Neural cell (in vitro differentiated cells): ENCODE results near the gene STPG2. TPM values are rescaled to one million over a fixed set of nuclear protein-coding genes. Genes with fewer than 3 reads are reported as not detected.

ENCODE experiments used
- H2AFZ ChIP-seq: fragments of 200-600, 300-800 bp; sonication (generic), shearing (Covaris generic); 2 replicates; pipeline ENCODE4 v1.6.0; 2014; ENCODE audit warnings: low read depth, mild to moderate bottlenecking, antibody characterized with exemption, low read length, moderate library complexity
- H3F3A ChIP-seq: fragments of 200-600 bp; shearing (Covaris generic); 2 replicates; pipeline ENCODE4 v1.6.1; 2016; ENCODE audit warnings: mild to moderate bottlenecking, moderate library complexity, mixed read lengths, antibody characterized with exemption, low read length; ENCODE audit not compliant: insufficient read depth, poor library complexity, severe bottlenecking
- H3K27ac ChIP-seq: fragments of 200-600, 300-800 bp; sonication (generic), shearing (Covaris generic); 2 replicates; pipeline ENCODE4 v1.5.1; 2014; ENCODE audit warnings: mild to moderate bottlenecking, low read length, moderate library complexity
- H3K27me3 ChIP-seq: fragments of 300-800, 200-600 bp; sonication (generic), shearing (Covaris generic); 2 replicates; pipeline ENCODE4 v1.6.0; 2014; ENCODE audit warnings: mild to moderate bottlenecking, low read depth, low read length, moderate library complexity; ENCODE audit not compliant: insufficient read depth
- H3K36me3 ChIP-seq: fragments of 300-800, 200-600 bp; sonication (generic), shearing (Covaris generic); 2 replicates; pipeline ENCODE4 v1.5.1; 2014; ENCODE audit warnings: mild to moderate bottlenecking, antibody characterized with exemption, low read length, moderate library complexity; ENCODE audit not compliant: insufficient read depth
- H3K4me2 ChIP-seq: fragments of 300-800, 200-600 bp; sonication (generic), shearing (Covaris generic); 2 replicates; pipeline ENCODE4 v1.6.0; 2014; ENCODE audit warnings: mild to moderate bottlenecking, low read length
- H3K4me3 ChIP-seq: fragments of 300-800, 200-600 bp; sonication (generic), shearing (Covaris generic); 2 replicates; pipeline ENCODE4 v1.5.1; 2014; ENCODE audit warnings: mild to moderate bottlenecking, low read length, moderate library complexity
- H3K79me2 ChIP-seq: fragments of 200-600 bp; shearing (Covaris generic); replicated peaks from 2 replicates; pipeline ENCODE4 v1.6.0; 2014; ENCODE audit warnings: mild to moderate bottlenecking, low read length, moderate library complexity; ENCODE audit not compliant: insufficient read depth
- H3K9ac ChIP-seq: fragments of 300-800, 200-600 bp; sonication (generic), shearing (Covaris generic); 2 replicates; pipeline ENCODE4 v1.6.1; 2016; ENCODE audit warnings: mild to moderate bottlenecking, low read length, mixed read lengths
- H3K9me2 ChIP-seq: fragments of 200-600 bp; shearing (Covaris generic); 2 replicates; pipeline ENCODE4 v1.6.1; 2016; ENCODE audit warnings: mild to moderate bottlenecking, low read length, mixed read lengths; ENCODE audit not compliant: insufficient read depth
- H3K9me3 ChIP-seq: fragments of 200-600, 300-800 bp; sonication (generic), shearing (Covaris generic); 2 replicates; pipeline ENCODE4 v1.6.1; 2016; ENCODE audit warnings: mild to moderate bottlenecking, mixed run types, low read length, moderate library complexity, mixed read lengths
- H4K20me1 ChIP-seq: fragments of 200-600 bp; shearing (Covaris generic); 2 replicates; pipeline ENCODE4 v1.6.1; 2016; ENCODE audit warnings: mild to moderate bottlenecking, mixed run types; ENCODE audit not compliant: insufficient read depth
- EP300 ChIP-seq: fragments of 450-650 bp; conservative IDR thresholded peaks from 2 replicates; pipeline ENCODE4 v1.6.1; 2014; ENCODE audit warnings: antibody characterized with exemption, mild to moderate bottlenecking, moderate library complexity; ENCODE audit not compliant: poor library complexity, severe bottlenecking
- EZH2 ChIP-seq: fragments of 200-600, 300-800 bp; shearing (Covaris generic), sonication (generic); IDR thresholded peaks from 2 replicates; pipeline ENCODE4 v1.6.1; 2014; ENCODE audit warnings: antibody characterized with exemption, low read length, borderline replicate concordance, mild to moderate bottlenecking; ENCODE audit not compliant: insufficient read depth, poor library complexity, severe bottlenecking
- MXI1 ChIP-seq: fragments of 450-650 bp; conservative IDR thresholded peaks from 2 replicates; pipeline ENCODE4 v1.6.1; 2014; ENCODE audit warnings: antibody characterized with exemption, mild to moderate bottlenecking; ENCODE audit not compliant: poor library complexity, severe bottlenecking
- POLR2AphosphoS5 ChIP-seq: IDR thresholded peaks from 2 replicates; pipeline ENCODE4 v1.6.1; 2012
- RAD21 ChIP-seq: fragments of 450-650 bp; conservative IDR thresholded peaks from 2 replicates; pipeline ENCODE4 v1.6.1; 2014; ENCODE audit warnings: antibody characterized with exemption, mild to moderate bottlenecking, moderate library complexity
- SMC3 ChIP-seq: fragments of 450-650 bp; conservative IDR thresholded peaks from 2 replicates; pipeline ENCODE4 v1.6.1; 2014; ENCODE audit warnings: antibody characterized with exemption, mild to moderate bottlenecking, moderate library complexity; ENCODE audit not compliant: poor library complexity
- TAF1 ChIP-seq: IDR thresholded peaks from 2 replicates; pipeline ENCODE4 v1.6.1; 2012; ENCODE audit warnings: low read depth
- polyA plus RNA-seq: library from polyadenylated mRNA; depleted of rRNA; stranded (reverse); fragments of >200 nt; gene quantifications from 2 replicates; pipeline ENCODE4 v1.2.3, GENCODE V29; 2014
- TF ChIP-seq, protein P1 (sequence below): fragments of 450-650 bp; IDR thresholded peaks from 2 replicates; pipeline ENCODE4 v1.5.1; 2014; ENCODE audit warnings: antibody characterized with exemption, mild to moderate bottlenecking, moderate library complexity; ENCODE audit not compliant: poor library complexity, severe bottlenecking
- TF ChIP-seq, protein P2 (sequence below): IDR thresholded peaks from 2 replicates; pipeline ENCODE4 v1.6.1; 2012; ENCODE audit warnings: borderline replicate concordance

The STPG2 gene
- polyA plus RNA-seq, 1 donor from 2014 or later = not detected

DNA sequence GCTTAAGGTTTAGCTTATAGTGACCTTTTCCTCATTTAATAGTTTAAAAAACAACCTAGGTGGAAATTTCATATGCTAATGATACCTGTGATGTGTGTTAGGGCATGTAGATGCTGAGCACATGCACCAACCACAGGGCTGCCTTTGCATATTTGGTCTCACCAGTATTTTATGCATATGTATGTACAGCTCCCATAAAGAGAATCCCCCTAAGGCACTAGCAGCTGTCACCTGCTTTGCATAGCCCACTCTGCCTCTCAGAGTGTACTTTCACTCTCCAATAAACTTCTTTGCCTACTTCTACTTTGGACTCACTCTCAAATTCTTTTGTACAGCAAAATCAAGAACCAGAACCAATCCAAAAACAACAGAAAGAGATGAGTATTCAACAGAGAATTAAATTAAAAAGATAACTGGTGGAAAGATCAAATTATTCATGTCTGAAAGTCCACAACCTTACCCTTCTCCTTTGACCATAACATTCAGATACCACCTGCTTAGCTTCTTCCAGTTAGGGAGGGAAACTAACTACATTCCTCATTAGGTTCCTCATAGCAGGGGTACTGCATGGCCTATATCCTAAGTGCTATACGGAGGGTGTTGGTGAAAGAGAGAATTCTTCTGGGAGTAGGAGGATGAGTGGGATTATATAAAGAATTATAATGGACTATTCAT is 250.5 kb downstream of the STPG2 start:
- no peaks in the 10 kb centered on the region for H3K27me3 ChIP-seq
- H3K36me3 ChIP-seq = no peaks in the 10 kb centered on the region
- H3K27ac ChIP-seq = no peak overlapping the region
- H3K4me3 ChIP-seq = no peak overlapping the region
- no peaks in the 10 kb centered on the region for H3K79me2 ChIP-seq
- H3K9ac ChIP-seq = no peak overlapping the region
- no peaks in the 10 kb centered on the region for H4K20me1 ChIP-seq
- H2AFZ ChIP-seq = no peak overlapping the region
- TF ChIP-seq EP300 = no peak
- TF ChIP-seq TAF1 = no peak
- TF ChIP-seq, protein P1, sequence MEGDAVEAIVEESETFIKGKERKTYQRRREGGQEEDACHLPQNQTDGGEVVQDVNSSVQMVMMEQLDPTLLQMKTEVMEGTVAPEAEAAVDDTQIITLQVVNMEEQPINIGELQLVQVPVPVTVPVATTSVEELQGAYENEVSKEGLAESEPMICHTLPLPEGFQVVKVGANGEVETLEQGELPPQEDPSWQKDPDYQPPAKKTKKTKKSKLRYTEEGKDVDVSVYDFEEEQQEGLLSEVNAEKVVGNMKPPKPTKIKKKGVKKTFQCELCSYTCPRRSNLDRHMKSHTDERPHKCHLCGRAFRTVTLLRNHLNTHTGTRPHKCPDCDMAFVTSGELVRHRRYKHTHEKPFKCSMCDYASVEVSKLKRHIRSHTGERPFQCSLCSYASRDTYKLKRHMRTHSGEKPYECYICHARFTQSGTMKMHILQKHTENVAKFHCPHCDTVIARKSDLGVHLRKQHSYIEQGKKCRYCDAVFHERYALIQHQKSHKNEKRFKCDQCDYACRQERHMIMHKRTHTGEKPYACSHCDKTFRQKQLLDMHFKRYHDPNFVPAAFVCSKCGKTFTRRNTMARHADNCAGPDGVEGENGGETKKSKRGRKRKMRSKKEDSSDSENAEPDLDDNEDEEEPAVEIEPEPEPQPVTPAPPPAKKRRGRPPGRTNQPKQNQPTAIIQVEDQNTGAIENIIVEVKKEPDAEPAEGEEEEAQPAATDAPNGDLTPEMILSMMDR = no peak
- TF ChIP-seq SMC3 = no peak
- no peak for TF ChIP-seq POLR2AphosphoS5
- TF ChIP-seq RAD21 = no peak
- TF ChIP-seq EZH2 = no peak
- no peak for TF ChIP-seq MXI1
- TF ChIP-seq, protein P2, sequence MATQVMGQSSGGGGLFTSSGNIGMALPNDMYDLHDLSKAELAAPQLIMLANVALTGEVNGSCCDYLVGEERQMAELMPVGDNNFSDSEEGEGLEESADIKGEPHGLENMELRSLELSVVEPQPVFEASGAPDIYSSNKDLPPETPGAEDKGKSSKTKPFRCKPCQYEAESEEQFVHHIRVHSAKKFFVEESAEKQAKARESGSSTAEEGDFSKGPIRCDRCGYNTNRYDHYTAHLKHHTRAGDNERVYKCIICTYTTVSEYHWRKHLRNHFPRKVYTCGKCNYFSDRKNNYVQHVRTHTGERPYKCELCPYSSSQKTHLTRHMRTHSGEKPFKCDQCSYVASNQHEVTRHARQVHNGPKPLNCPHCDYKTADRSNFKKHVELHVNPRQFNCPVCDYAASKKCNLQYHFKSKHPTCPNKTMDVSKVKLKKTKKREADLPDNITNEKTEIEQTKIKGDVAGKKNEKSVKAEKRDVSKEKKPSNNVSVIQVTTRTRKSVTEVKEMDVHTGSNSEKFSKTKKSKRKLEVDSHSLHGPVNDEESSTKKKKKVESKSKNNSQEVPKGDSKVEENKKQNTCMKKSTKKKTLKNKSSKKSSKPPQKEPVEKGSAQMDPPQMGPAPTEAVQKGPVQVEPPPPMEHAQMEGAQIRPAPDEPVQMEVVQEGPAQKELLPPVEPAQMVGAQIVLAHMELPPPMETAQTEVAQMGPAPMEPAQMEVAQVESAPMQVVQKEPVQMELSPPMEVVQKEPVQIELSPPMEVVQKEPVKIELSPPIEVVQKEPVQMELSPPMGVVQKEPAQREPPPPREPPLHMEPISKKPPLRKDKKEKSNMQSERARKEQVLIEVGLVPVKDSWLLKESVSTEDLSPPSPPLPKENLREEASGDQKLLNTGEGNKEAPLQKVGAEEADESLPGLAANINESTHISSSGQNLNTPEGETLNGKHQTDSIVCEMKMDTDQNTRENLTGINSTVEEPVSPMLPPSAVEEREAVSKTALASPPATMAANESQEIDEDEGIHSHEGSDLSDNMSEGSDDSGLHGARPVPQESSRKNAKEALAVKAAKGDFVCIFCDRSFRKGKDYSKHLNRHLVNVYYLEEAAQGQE = no peak
- no peak overlapping the region for H3K4me2 ChIP-seq
- H3F3A ChIP-seq = no peaks in the 10 kb centered on the region
- H3K9me3 ChIP-seq = no peaks in the 10 kb centered on the region
- no peaks in the 10 kb centered on the region for H3K9me2 ChIP-seq

DNA sequence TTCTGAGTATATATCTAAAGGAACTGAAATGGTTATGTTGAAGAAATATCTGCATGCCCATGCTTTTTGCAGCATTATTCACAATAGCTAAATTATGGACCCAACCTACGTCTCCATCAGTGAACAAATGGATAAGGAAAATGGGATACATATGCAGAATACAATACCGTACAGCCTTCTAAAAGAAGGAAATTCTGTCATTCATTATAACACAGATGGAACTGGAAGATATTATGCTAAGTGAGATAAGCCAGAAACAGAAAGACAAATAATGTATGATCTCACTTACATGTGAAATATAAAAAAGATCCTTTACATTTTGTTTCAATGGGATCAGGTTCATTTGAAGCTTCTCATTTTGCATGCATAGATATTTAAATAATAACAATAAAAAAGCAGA is 263.3 kb downstream of the STPG2 start:
- Histone ChIP-seq H3K9me3 (no peaks in the 10 kb centered on the region), H3K9me2 (no peaks in the 10 kb centered on the region), H2AFZ (no peak overlapping the region), H3K36me3 (no peaks in the 10 kb centered on the region), H3K4me3 (no peak overlapping the region), H3K79me2 (no peaks in the 10 kb centered on the region), H4K20me1 (no peaks in the 10 kb centered on the region), H3F3A (no peaks in the 10 kb centered on the region), H3K4me2 (no peak overlapping the region), H3K27me3 (no peaks in the 10 kb centered on the region), H3K27ac (no peak overlapping the region), H3K9ac (no peak overlapping the region)
- TF ChIP-seq EP300 (no peak), MXI1 (no peak), POLR2AphosphoS5 (no peak), RAD21 (no peak), TAF1 (no peak)
- TF ChIP-seq, protein P1 = no peak
